Mesodermal cell (in vitro differentiated cells): ENCODE data around the gene GTPBP6. TPM values are rescaled to one million over a fixed set of nuclear protein-coding genes. Genes with fewer than 3 reads are reported as not detected.
A peak's percentile ranks its signal among the peaks of the same experiment; 100 is the strongest.

ENCODE experiments used
- H3K27ac ChIP-seq: 2 replicates; pipeline ENCODE4 v1.7.0; 2013; ENCODE audit warnings: mild to moderate bottlenecking, low read depth, low read length, moderate library complexity; ENCODE audit not compliant: severe bottlenecking
- H3K36me3 ChIP-seq: 2 replicates; pipeline ENCODE4 v1.7.1; 2013; ENCODE audit warnings: mild to moderate bottlenecking, low read length, moderate library complexity; ENCODE audit not compliant: control insufficient read depth, insufficient read depth
- H3K4me1 ChIP-seq: one replicate; pipeline ENCODE4 v1.7.1; 2013; ENCODE audit warnings: mild to moderate bottlenecking, low read length; ENCODE audit not compliant: insufficient read depth, control insufficient read depth, poor library complexity, severe bottlenecking
- H3K4me3 ChIP-seq: 2 replicates; pipeline ENCODE4 v1.7.0; 2013; ENCODE audit warnings: low read length, control low read depth, mild to moderate bottlenecking; ENCODE audit not compliant: insufficient read depth, poor library complexity, severe bottlenecking; ENCODE audit errors: extremely low read depth
- H3K9me3 ChIP-seq: 2 replicates; pipeline ENCODE4 v1.7.1; 2013; ENCODE audit warnings: mild to moderate bottlenecking, low read length, moderate library complexity; ENCODE audit not compliant: control insufficient read depth
- WGBS, 2 experiments: methylation state at CpG; one replicate each; pipeline ENCODE4 v1.1.5; 2013; ENCODE audit warnings: missing lambda C conversion rate in 2 of 2; ENCODE audit not compliant: insufficient coverage in 2 of 2; 5-methylcytosine and 5-hydroxymethylcytosine counted together
- polyA plus RNA-seq, 2 experiments: library from polyadenylated mRNA; stranded (reverse); fragments of 50-300 nt; gene quantifications; one replicate each; pipeline ENCODE4 v1.2.3, GENCODE V29; 2013

GTPBP6 gene, protein sequence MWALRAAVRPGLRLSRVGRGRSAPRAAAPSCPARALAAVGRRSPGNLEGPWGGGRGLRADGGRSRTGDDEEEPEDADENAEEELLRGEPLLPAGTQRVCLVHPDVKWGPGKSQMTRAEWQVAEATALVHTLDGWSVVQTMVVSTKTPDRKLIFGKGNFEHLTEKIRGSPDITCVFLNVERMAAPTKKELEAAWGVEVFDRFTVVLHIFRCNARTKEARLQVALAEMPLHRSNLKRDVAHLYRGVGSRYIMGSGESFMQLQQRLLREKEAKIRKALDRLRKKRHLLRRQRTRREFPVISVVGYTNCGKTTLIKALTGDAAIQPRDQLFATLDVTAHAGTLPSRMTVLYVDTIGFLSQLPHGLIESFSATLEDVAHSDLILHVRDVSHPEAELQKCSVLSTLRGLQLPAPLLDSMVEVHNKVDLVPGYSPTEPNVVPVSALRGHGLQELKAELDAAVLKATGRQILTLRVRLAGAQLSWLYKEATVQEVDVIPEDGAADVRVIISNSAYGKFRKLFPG
- 41.1 TPM for polyA plus RNA-seq (2013, experiment 1 of 2)
- polyA plus RNA-seq (2013, experiment 2 of 2) = 37.4 TPM

DNA sequence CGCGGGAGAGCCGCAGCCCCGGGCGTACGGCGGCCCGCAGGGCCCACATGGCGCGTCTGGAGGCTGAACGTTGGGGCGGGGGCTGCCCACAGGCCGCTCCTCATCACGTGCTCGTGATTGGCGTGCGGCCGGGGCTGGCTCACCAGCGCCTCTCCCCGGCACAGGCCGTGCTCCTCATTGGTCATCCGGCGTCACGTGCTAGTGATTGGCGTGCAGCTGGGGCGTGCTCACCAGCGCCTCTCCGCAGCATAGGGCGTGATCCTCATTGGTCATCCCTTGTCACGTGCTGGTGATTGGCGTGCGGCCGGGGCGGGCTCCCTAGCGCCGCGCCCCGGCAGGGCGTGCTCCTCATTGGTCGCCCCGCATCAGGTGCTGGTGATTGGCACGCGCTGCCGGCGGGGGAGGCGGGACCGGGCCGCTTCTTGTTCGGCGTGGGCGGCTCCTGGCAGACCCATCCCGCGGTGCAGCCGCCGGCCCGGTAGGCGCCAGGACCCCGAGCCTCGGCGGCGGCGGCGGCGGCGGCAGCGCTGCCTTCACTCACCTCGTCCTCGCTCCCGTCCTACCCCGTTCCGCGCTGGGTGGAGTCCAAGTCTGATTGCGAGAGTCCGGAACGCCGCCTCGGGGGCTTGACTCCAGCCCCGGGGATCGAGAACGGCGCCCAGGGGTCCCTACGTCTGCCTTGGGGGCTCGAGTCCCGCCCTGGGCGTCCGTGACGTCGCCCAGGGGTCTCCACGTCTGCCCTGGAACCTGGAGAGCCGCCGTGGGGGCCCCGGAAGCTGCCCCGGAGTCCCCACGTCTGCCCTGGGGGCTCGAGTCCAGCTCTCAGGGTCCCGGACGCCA is at the start of gene GTPBP6:
TSS of gene GTPBP6 (minus strand) at position 58 of the 840 bp plus-strand sequence. CDS start at position 49, 9 bp downstream.
- Histone ChIP-seq H3K9me3 (no peaks in the 10 kb centered on the region), H3K4me3 (peak within 1 kb of the TSS; percentile 97), H3K27ac (peak within 1 kb of the TSS; percentile 93), H3K36me3 (peaks cover 24% of the 10 kb centered on the region), H3K4me1 (peaks cover 6% of the 10 kb centered on the region)
- 0 to 1% methylated on average over 71 to 76 of the region's 97 CpGs for WGBS, 2 experiments

DNA sequence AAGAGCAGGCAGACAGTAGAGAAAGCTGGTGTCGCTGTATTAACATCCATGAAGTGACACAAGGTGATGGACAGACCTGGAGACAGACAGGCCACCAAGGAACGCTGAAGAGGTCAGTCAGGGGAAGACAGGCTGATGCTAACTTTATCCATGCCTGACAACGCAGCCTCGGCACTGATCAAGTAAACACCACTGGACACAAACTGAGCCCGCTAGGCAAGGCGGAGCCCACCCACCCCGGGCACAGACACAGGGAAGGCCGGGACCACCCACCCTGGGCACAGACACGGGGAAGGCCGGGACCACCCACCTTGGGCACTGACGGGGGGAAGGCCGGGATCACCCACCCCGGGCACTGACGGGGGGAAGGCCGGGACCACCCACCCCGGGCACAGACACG is 49.3 kb upstream of the GTPBP6 start:
- no peak overlapping the region for H3K27ac ChIP-seq
- peaks cover 27% of the 10 kb centered on the region for H3K4me1 ChIP-seq
- peaks cover 11% of the 10 kb centered on the region for H3K9me3 ChIP-seq
- 95 to 96% methylated on average over 5 to 15 of the region's 17 CpGs for WGBS, 2 experiments
- peaks cover 11% of the 10 kb centered on the region for H3K36me3 ChIP-seq
- no peak overlapping the region for H3K4me3 ChIP-seq

DNA sequence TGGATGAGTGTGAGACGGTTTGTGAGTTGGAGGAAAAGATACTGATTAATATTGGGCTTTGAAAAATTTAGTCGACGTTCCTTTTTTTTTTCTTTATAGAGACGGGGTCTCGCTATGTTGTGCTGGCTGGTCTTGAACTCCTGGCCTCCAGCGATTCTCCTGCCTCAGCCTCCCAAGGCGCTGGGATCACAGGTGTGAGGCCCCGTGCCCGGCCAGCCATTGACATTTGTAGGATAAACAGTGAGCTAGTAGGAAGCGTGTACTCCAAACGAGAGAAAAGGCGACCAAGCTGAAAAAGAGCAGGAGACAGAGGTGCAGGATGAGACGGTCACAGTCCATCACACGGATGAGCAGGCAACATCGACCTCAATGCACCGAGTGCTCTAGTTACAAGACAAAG is 48.8 kb upstream of the GTPBP6 start:
- peaks cover 27% of the 10 kb centered on the region for H3K4me1 ChIP-seq
- H3K4me3 ChIP-seq = no peak overlapping the region
- WGBS, 2 experiments = 94 to 95% methylated on average over 16 of the region's 16 CpGs
- peaks cover 11% of the 10 kb centered on the region for H3K9me3 ChIP-seq
- peaks cover 15% of the 10 kb centered on the region for H3K36me3 ChIP-seq
- no peak overlapping the region for H3K27ac ChIP-seq

DNA sequence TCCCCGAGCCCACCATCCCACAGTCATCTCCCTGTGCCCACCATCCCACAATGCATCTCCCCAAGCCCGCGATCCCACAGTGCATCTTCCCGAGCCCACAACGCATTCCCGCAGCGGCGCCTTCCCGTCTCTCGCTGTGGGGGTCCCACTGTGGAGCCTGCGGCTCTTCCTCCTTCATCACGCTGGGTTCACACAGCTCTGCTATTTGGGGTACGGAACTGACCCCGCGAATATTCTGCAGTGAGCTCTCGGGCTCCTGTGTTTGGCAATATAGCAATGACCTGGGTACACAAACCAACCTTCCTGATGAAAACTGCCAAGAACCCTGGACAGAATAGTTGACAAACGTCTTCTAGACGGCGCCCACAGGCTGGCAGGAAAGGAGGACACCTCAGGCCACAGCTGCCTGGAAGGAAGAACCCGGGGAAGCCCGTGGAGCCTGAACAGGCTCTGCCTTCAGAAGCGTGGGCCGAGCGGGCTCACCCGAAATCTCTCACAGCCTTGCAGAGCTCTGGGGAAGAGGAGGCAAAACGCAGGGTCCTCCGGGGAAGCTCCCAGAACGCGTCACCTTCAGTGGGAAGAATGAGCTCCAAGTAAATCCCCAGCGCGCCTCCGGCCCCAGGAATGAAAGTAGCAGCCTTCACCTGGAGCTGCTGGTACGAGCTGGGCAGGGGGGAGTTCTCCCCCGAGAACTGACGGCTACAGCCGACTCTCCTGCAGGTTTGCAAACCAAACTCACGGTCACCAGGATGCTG is 45.2 kb upstream of the GTPBP6 start:
- H3K9me3 ChIP-seq = peaks cover 26% of the 10 kb centered on the region
- H3K4me3 ChIP-seq = no peak overlapping the region
- H3K36me3 ChIP-seq = peaks cover 44% of the 10 kb centered on the region
- H3K27ac ChIP-seq = no peak overlapping the region
- WGBS, 2 experiments = 97 to 98% methylated on average over 34 to 36 of the region's 37 CpGs
- H3K4me1 ChIP-seq = peaks cover 5% of the 10 kb centered on the region

DNA sequence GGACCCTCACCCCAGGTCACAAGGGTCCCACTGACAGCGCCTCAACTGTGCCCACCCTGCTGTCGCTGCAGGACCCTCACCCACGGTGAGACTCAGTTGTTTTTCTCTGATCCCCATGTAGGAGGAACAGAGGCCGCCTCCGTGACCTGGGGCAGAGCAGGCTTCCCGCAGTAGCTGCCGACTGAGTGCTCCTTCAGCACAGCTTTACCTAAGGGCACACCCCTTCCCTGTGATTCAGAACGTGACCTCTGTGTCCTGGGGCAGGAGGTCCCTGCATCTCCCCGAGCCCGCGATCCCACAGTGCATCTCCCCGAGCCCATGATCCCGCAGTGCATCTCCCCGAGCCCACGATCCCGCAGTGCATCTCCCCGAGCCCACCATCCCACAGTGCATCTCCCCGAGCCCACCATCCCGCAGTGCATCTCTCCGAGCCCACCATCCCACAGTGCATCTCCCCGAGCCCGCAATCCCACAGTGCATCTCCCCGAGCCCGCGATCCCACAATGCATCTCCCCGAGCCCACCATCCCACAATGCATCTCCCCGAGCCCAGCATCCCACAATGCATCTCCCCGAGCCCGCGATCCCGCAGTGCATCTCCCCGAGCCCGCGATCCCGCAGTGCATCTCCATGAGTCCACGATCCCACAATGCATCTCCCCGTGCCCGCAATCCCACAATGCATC is 44.5 kb upstream of the GTPBP6 start:
- Histone ChIP-seq H3K9me3 (peaks cover 26% of the 10 kb centered on the region), H3K4me3 (no peak overlapping the region), H3K4me1 (peaks cover under 1% of the 10 kb centered on the region), H3K36me3 (peaks cover 50% of the 10 kb centered on the region), H3K27ac (no peak overlapping the region)
- WGBS, 2 experiments = 82 to 83% methylated on average over 31 to 37 of the region's 38 CpGs

DNA sequence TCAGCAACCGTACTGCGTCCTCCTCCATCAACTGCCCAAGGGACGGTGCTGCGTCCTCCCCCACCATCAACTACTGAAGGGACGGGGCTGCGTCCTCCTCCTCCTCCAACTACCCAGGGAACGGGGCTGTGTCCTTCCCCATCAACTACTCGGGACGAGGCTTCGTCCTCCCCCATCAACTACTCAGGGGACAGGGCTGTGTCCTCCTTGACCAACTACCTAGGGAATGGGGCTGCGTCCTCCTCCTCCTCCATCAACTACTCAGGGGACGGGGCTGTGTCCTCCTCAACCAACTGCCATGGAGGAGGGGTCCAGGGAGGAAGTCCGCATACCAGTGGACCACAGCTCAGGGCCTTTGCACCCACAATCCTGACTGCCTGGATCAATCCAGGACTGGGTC is 43.8 kb upstream of the GTPBP6 start:
- Histone ChIP-seq H3K36me3 (peaks cover 53% of the 10 kb centered on the region), H3K9me3 (peaks cover 26% of the 10 kb centered on the region), H3K27ac (no peak overlapping the region), H3K4me1 (peaks cover 7% of the 10 kb centered on the region), H3K4me3 (no peak overlapping the region)
- WGBS, 2 experiments = 97 to 100% methylated on average over 9 to 11 of the region's 13 CpGs

DNA sequence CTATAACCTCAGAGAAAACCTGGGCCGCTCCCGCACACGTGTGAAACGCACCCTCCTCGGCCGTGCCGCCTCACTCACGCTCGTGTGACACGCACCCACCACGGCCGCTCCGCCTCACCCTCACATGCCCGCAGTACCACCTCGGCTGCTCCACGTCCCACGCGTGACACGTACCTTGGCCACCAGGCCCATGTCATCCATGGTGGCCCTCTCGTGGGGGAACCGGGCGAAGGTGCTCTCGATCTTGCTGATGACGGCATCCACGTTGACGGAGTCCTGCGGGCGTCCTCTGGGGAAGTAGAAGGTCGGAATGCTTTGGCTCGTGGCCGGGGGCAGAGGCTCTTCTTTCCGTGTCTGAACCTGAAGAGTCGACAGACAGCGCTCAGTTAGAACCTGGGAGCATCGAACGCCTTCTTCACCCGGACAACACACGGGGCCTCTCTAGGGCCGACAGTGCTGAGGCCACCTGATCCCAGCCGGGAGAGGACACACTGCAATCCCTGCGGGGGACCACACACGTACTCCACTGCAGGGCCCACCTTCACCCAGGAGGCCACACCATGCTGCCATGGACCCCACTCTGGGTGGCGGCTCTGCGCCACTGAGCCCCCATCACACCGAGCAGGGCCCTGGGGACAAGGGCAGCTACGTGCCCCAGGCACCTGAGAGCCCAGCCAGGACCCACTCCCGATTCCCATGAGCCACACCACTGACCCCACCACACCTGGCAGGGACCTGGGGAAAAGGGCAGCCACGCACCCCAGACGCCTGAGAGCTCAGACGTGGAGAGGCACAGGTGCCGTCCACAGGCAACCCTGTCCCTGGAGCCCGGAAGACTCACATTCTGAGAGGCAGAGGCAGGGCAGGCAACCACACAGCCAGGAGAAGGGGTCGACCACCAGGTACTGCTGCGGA is 42.9 kb upstream of the GTPBP6 start:
- Histone ChIP-seq H3K36me3 (peaks cover 57% of the 10 kb centered on the region), H3K4me3 (no peak overlapping the region), H3K27ac (no peak overlapping the region), H3K9me3 (peaks cover 26% of the 10 kb centered on the region), H3K4me1 (peaks cover 16% of the 10 kb centered on the region)
- 94% methylated on average over 50 to 54 of the region's 54 CpGs for WGBS, 2 experiments

DNA sequence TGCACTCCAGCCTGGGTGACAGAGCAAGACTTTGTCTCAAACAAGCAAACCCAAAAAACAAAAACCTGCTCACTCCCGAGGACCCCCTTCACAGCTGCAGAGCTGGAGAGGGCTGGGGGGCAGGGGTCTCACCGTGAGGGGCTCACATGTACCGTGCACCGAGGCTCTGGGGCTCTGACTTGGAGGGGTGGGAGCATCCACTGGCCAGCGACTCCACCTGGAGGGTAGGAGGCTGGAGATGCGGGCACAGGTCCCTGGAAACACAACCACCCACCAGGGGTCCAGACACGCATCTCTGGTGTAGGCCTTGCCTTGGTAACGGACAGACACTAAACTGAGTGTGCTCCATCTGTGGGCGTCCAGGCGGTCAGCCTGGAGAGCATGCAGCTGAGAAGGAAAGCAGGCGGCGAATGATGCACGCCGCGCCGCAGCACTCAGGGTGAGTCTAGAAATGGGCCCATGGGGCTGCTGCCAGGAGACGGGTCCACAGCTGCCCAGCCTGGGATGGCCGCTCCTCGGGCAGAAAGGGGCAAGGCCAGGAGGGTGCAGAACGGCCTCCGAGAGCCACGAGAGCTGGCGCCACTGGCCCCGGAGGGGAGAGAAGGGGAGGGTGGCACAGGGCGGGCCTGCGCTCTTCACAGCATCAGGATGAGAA is 42.0 kb upstream of the GTPBP6 start:
- peaks cover 26% of the 10 kb centered on the region for H3K9me3 ChIP-seq
- H3K36me3 ChIP-seq = peaks cover 60% of the 10 kb centered on the region
- H3K27ac ChIP-seq = no peak overlapping the region
- H3K4me3 ChIP-seq = no peak overlapping the region
- H3K4me1 ChIP-seq = peaks cover 16% of the 10 kb centered on the region
- 94% methylated on average over 18 to 24 of the region's 26 CpGs for WGBS, 2 experiments

DNA sequence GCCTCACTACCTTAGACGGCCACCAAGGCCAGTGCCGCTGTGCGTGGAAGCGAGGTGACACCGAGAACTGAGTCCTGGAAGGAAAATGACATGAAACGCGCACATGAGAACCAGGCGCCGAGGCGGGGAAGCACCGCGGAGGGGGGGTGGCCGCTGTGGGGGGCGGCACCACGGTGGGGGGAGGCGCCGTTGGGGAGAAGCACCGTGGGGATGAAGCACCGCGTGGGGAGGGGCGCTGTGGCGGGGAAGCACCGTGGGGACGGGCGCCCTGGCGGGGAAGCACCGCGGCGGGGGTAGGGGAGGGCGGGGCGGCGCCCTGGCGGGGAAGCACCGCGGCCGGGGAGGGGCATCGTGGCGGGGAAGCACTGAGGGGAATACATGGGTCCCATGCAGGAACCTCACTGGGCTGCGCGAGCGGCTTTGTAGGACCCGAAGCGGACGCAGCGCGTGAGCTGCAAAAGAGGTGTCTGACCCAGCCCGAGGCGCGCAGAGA is 40.1 kb upstream of the GTPBP6 start:
- H3K36me3 ChIP-seq = peaks cover 69% of the 10 kb centered on the region

More for the DNA sequence above, 40.1 kb upstream of the GTPBP6 start:
- H3K4me1 ChIP-seq = peaks cover 22% of the 10 kb centered on the region
- H3K9me3 ChIP-seq = peaks cover 21% of the 10 kb centered on the region
- no peak overlapping the region for H3K4me3 ChIP-seq
- 94 to 97% methylated on average over 19 to 35 of the region's 49 CpGs for WGBS, 2 experiments
- no peak overlapping the region for H3K27ac ChIP-seq
